AG09309 (cell line): ENCODE measurements around the gene LRRC8D.

ENCODE experiments used
- DNase-seq: peaks from one replicate; pipeline ENCODE4 v3.0.0-alpha.2; 2010; ENCODE audit warnings: low read depth
- H3K4me3 ChIP-seq: 2 replicates; pipeline ENCODE4 v1.5.1; 2011; ENCODE audit warnings: mild to moderate bottlenecking, low read depth, low read length, moderate library complexity; ENCODE audit not compliant: control insufficient read depth
- TF ChIP-seq, protein P1 (sequence below): IDR thresholded peaks from 2 replicates; pipeline ENCODE4 v1.5.1; 2011; ENCODE audit warnings: mild to moderate bottlenecking, low read depth, low read length, inconsistent platforms; ENCODE audit not compliant: insufficient read depth, control insufficient read depth; ENCODE audit errors: missing control alignments

The LRRC8D gene

DNA sequence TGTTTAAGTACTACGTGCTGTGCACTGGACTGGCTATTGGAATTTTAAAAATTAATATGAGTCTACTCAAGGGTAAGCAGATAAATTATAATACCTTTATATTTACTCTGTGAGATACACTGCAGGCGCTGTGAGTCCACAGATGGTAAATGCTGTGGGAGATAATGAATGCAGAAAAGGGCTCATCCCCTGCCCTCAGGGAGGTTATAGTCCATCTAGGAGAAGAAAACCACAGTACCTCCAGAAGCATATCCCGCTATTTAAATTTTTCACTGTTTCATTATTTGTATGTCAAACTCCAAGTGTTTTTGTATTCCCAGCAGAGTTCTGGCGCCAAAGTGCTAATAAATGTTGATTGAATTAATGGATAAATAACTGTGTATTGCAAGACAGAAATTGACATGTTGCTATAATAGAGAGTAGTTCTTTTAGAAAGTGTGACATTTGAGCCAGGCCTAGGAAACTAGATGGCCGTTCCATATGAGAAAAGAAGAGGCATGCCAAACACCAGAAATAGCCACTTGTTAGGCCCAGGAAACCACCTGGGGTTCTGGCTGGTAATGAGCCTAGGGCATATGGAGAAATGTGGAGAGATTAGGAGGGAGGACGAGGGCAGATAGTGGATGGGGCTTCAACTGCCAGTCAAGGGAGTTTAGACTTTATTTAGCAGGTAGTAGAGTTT is 61.7 kb downstream of the LRRC8D start:
- TF ChIP-seq, protein P1, sequence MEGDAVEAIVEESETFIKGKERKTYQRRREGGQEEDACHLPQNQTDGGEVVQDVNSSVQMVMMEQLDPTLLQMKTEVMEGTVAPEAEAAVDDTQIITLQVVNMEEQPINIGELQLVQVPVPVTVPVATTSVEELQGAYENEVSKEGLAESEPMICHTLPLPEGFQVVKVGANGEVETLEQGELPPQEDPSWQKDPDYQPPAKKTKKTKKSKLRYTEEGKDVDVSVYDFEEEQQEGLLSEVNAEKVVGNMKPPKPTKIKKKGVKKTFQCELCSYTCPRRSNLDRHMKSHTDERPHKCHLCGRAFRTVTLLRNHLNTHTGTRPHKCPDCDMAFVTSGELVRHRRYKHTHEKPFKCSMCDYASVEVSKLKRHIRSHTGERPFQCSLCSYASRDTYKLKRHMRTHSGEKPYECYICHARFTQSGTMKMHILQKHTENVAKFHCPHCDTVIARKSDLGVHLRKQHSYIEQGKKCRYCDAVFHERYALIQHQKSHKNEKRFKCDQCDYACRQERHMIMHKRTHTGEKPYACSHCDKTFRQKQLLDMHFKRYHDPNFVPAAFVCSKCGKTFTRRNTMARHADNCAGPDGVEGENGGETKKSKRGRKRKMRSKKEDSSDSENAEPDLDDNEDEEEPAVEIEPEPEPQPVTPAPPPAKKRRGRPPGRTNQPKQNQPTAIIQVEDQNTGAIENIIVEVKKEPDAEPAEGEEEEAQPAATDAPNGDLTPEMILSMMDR = no peak
- DNase-seq = no peak
- no peak overlapping the region for H3K4me3 ChIP-seq

DNA sequence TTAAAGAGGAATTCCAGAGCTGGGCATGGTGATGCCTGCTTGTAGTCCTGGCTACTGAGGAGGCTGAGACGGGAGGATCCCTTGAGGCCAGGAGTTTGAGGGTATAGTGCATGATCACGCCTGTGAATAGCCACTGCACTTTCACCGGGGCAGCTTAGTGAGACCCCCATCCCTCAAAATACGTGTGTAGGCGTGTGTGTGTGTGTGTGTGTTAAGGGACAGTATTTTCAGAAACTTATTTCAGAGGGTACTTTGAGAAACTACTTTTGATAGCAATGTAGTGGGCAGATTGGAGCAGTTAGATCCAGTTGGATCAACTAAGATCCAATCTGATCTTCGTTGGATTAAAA is 62.2 kb downstream of the LRRC8D start:
- TF ChIP-seq, protein P1 = no peak
- H3K4me3 ChIP-seq = no peak overlapping the region
- no peak for DNase-seq

DNA sequence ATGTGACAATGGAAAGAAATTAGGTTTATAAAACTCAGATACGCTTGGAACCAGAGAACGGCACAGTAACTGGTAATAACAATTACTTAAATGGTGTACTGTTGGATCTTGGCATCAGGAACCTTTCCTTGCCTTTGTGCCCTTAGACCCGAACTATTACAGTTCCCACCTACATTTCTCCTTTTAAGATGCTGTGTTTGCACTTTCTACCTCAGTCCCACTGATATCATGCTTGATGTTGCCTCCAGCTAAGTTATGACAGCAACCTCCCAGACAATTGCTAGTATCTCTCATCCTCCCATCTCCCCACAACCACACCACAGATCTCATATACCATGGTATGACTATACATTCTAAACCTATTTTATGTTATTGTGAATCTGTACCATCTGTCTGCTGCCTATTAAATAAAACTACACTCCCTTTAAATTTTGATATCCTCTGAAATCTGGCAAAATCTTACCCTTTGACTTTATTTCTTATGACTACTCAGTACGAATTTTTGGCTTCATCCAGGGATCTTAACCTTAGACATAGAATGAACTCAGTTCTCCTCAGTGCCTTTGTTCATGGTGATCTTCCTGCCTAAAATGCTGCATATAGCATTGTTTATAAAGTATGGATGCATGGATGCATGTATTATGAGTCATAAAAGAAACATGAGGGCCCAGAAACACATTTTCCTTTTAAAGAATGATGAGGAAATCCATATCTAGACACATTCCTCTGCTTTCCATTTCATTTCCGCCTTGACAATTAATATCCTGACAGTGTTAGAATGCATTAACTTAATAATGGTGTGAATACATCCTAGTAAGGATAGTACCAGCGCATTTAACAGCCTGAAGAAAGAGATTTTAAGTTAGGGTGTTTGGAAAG is 64.1 kb downstream of the LRRC8D start:
- TF ChIP-seq, protein P1 = no peak
- no peak for DNase-seq
- H3K4me3 ChIP-seq = no peak overlapping the region

DNA sequence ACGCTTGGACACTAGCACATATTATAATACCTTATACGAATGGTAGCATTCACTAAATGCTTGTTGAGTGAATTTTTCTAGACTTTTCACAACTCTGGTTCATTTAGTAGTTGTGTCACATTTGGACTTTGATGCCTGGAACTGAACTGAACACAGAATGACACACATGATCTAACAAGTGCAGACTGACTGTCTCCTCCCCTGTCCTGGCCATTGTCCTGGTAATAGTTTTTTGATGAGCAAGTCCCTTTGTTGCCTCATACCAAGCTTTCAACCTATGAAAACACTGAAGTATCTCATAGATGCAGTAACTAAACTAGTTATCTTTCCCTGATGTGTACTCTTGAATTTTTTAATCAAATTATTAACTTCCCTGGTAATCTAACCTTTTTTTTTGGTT is 66.4 kb downstream of the LRRC8D start:
- DNase-seq = no peak
- no peak overlapping the region for H3K4me3 ChIP-seq
- TF ChIP-seq, protein P1 = no peak

DNA sequence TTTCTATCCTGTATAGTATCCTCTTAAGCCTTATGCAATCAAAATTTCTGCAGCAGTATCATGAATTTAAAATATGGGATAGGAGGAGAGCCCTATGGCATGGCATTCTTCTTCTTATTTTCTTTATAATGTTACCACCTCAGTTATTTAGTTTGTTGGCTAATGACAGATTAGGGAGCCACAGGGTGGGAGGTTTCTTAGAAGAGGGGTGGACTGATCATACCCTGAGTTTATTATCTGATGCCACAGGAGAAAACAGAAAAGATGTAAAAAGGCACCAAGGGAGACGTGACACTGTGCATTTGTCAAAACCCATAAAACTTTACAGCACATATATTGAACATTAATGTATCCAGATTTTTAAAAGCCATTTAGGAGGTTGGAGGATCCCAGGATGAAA is 66.9 kb downstream of the LRRC8D start:
- H3K4me3 ChIP-seq = no peak overlapping the region
- TF ChIP-seq, protein P1 = no peak
- DNase-seq = no peak

DNA sequence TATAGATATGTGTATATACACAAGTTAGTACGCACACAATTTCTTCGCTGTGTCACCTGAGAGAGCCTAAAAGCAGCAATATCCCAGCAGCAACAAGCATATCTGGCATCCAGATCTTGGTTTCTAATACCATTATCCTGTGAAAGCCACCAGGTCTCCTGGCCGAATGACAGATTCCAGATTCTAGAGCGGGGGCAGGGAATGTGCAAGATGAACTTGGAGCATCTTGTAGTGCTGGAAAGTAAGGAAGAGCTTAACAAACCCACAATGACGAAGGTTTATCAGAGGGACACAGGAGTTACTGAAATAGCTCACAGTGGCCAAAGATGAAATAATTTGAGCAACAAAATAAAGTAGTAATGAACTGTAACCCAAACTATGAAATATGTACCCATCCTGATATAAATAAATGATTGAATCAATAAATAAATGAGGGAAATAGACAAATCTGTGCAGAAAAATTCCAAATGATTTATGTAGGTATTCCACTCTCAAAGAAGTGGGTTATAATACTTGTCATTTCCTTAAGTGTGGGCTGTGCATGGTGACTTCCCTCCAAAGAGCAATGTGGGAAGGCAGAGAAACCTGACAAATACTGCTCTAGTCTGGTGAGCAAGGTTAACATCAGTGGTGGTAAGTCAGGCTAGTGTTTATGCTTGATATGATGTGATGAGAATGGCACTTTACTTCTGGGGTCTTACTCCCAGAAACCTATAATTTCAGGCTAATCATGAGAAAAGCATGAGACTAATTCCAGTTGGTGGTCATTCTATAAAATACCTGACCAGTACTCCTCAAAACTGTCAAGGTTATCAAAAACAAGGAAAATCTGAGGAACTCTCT is 67.9 kb downstream of the LRRC8D start:
- TF ChIP-seq, protein P1 = no peak
- no peak overlapping the region for H3K4me3 ChIP-seq
- no peak for DNase-seq
